Endothelial cell of umbilical vein (primary cell): ENCODE measurements around the gene GRIA4. TPM values are rescaled to one million over a fixed set of nuclear protein-coding genes. Genes with fewer than 3 reads are reported as not detected.

Experiments used
- BruUV-seq: library from RNA; stranded (reverse); fragments of 400-500 nt; replicated peaks from 2 replicates; lab custom pipeline; 2021; lab: Mats Ljungman, UMichigan
- CTCF ChIA-PET: fragments of 300-600, 350-600 bp; sonication (Branson Sonifier 250); formaldehyde crosslinking; loops from one replicate; lab custom pipeline; 2021; ENCODE audit warnings: antibody characterized with exemption, inconsistent platforms; lab: Charles Lee
- POLR2A ChIA-PET: fragments of 300-600, 350-600 bp; sonication (Branson Sonifier 250); formaldehyde crosslinking; loops from one replicate; lab custom pipeline; 2021; ENCODE audit warnings: antibody characterized with exemption, inconsistent platforms; lab: Charles Lee
- DNase-seq: peaks from one replicate; pipeline ENCODE4 v3.0.0-alpha.2; 2011; ENCODE audit warnings: low read depth, low spot score
- FAIRE-seq: peaks from 2 replicates; lab custom pipeline; 2011; peaks lifted over from hg19 to GRCh38; lab: Jason Lieb, UNC
- H2AFZ ChIP-seq: 2 replicates; pipeline ENCODE4 v1.6.0; 2012; ENCODE audit warnings: low read depth, low read length, control low read depth, inconsistent platforms
- H3K27ac ChIP-seq: 2 replicates; pipeline ENCODE4 v1.5.1; 2011; ENCODE audit warnings: low read depth, mild to moderate bottlenecking, control low read depth, low read length, moderate library complexity; ENCODE audit not compliant: insufficient read depth
- H3K27me3 ChIP-seq, 2 experiments: 2 replicates each; pipeline versions ENCODE4 v1.6.0 to v1.6.1; 2011; ENCODE audit warnings: low read length in 2 of 2, mixed read lengths in 1 of 2; ENCODE audit not compliant: control insufficient read depth in 2 of 2, insufficient read depth in 2 of 2
- H3K36me3 ChIP-seq, 2 experiments: 2 replicates in 1 of 2; 3 replicates in 1 of 2; pipeline ENCODE4 v1.5.1; 2011; ENCODE audit warnings: low read length in 2 of 2, mild to moderate bottlenecking in 1 of 2, moderate library complexity in 1 of 2; ENCODE audit not compliant: control insufficient read depth in 2 of 2, insufficient read depth in 2 of 2; ENCODE audit errors: extremely low read depth in 1 of 2
- H3K4me1 ChIP-seq: 3 replicates; pipeline ENCODE4 v1.5.1; 2011; ENCODE audit warnings: mild to moderate bottlenecking, low read length; ENCODE audit not compliant: control insufficient read depth, insufficient read depth; ENCODE audit errors: extremely low read depth
- H3K4me2 ChIP-seq: 2 replicates; pipeline ENCODE4 v1.6.1; 2011; ENCODE audit warnings: low read length, control low read depth, mixed read lengths; ENCODE audit not compliant: insufficient read depth
- H3K4me3 ChIP-seq, 3 experiments: fragments of 200-600 bp in 1 of 3; sonication (generic), shearing (Covaris generic) in 1 of 3; replicated peaks in 1 of 3; 2 replicates each; pipeline ENCODE4 v1.5.1; 2011 to 2016; ENCODE audit warnings: control low read depth in 3 of 3, low read length in 3 of 3, mild to moderate bottlenecking in 2 of 3, inconsistent platforms in 1 of 3, low read depth in 1 of 3, moderate library complexity in 1 of 3; ENCODE audit not compliant: insufficient read depth in 1 of 3
- H3K79me2 ChIP-seq: 2 replicates; pipeline ENCODE4 v1.6.0; 2012; ENCODE audit warnings: low read length, inconsistent platforms; ENCODE audit not compliant: control insufficient read depth, insufficient read depth
- H3K9ac ChIP-seq: replicated peaks from 2 replicates; pipeline ENCODE3; 2011; ENCODE audit warnings: low read length, control low read depth; ENCODE audit not compliant: insufficient read depth; ENCODE audit errors: extremely low read depth
- H3K9me1 ChIP-seq: replicated peaks from 3 replicates; pipeline ENCODE4 v1.6.0; 2011; ENCODE audit warnings: mild to moderate bottlenecking, low read length; ENCODE audit not compliant: control insufficient read depth, insufficient read depth; ENCODE audit errors: extremely low read depth
- H3K9me3 ChIP-seq: replicated peaks from 2 replicates; pipeline ENCODE4 v1.5.1; 2012; ENCODE audit warnings: low read length, inconsistent platforms; ENCODE audit not compliant: control insufficient read depth, insufficient read depth
- H4K20me1 ChIP-seq: replicated peaks from 2 replicates; pipeline ENCODE3; 2011; ENCODE audit warnings: mild to moderate bottlenecking, low read length; ENCODE audit not compliant: control insufficient read depth, insufficient read depth; ENCODE audit errors: extremely low read depth
- CTCF ChIP-seq, 2 donors: IDR thresholded peaks; 1 replicate in 1 of 2; 2 replicates in 1 of 2; pipeline ENCODE4 v1.5.1; 2011; ENCODE audit warnings: low read length in 2 of 2, mild to moderate bottlenecking in 2 of 2, moderate library complexity in 2 of 2, control low read depth in 1 of 2, inconsistent platforms in 1 of 2, low read depth in 1 of 2; ENCODE audit not compliant: insufficient read depth in 1 of 2; ENCODE audit errors: extremely low read depth in 1 of 2
- EZH2 ChIP-seq: IDR thresholded peaks from 2 replicates; pipeline ENCODE4 v1.6.1; 2012; ENCODE audit warnings: borderline replicate concordance, low read depth, mild to moderate bottlenecking, moderate library complexity, low read length, inconsistent platforms; ENCODE audit not compliant: severe bottlenecking
- FOS ChIP-seq: IDR thresholded peaks from 2 replicates; pipeline ENCODE4 v1.6.1; 2011; ENCODE audit warnings: mild to moderate bottlenecking, low read length, moderate library complexity, borderline replicate concordance; ENCODE audit not compliant: insufficient read depth
- GATA2 ChIP-seq: IDR thresholded peaks from 2 replicates; pipeline ENCODE4 v1.7.0; 2011; ENCODE audit warnings: low read depth, mild to moderate bottlenecking, moderate library complexity, mixed read lengths, low read length; ENCODE audit not compliant: insufficient read length, insufficient read depth
- JUN ChIP-seq: IDR thresholded peaks from 2 replicates; pipeline ENCODE4 v1.6.1; 2011; ENCODE audit warnings: borderline replicate concordance, low read depth; ENCODE audit not compliant: insufficient read length, insufficient read depth
- MAX ChIP-seq: IDR thresholded peaks from 2 replicates; pipeline ENCODE4 v1.6.1; 2011; ENCODE audit not compliant: insufficient read depth, insufficient read length
- MYC ChIP-seq: IDR thresholded peaks from one replicate; pipeline ENCODE4 v1.6.1; 2011; ENCODE audit warnings: mild to moderate bottlenecking, low read depth, low read length
- POLR2A ChIP-seq: IDR thresholded peaks from 2 replicates; pipeline ENCODE4 v1.6.1; 2012; ENCODE audit warnings: low read depth, mild to moderate bottlenecking, control low read depth, low read length
- POLR2AphosphoS5 ChIP-seq: IDR thresholded peaks from 2 replicates; pipeline ENCODE4 v1.6.1; 2012; ENCODE audit warnings: low read depth, mild to moderate bottlenecking, control low read depth, low read length, moderate library complexity; ENCODE audit not compliant: insufficient read depth
- dilution Hi-C: fragments of 300-500 bp; cut with MboI; formaldehyde crosslinking; loops from one replicate; pipeline ENCODE4 v1.15.0; 2019; ENCODE audit warnings: low sequenced_read_pairs; ENCODE audit not compliant: extremely low pct_ligation_motif_present
- intact Hi-C: fragments of 100-400 bp; cut with micrococcal nuclease; formaldehyde crosslinking; loops from one replicate; pipeline ENCODE4 v1.10.0; 2022
- polyA plus RNA-seq, 4 experiments: library from polyadenylated mRNA; depleted of rRNA in 3 of 4; stranded (reverse) in 3 of 4; unstranded in 1 of 4; fragments of >200 nt; gene quantifications; 2 replicates each; pipeline versions ENCODE4 v1.2.1 to v1.2.3, GENCODE V29; 2011 to 2012; ENCODE audit warnings: missing spikeins in 1 of 4
- total RNA-seq: library from RNA; stranded (reverse); gene quantifications from 2 replicates; pipeline ENCODE4 v1.2.3, GENCODE V29; 2021

GRIA4 gene
- total and polyA plus RNA-seq, 2 donors (not counting 3 experiments of a cell fraction or from before 2014, with no cell fraction given): not detected

GRCh38 chr11:105953886-105954285, 344.0 kb downstream of the GRIA4 start:
- Histone ChIP-seq H3K36me3 (no peaks in the 10 kb centered on the region), H3K4me1 (no peaks in the 10 kb centered on the region), H3K27me3 (no peaks in the 10 kb centered on the region), H3K9me3 (no peaks in the 10 kb centered on the region), H3K4me3 (no peak overlapping the region), H4K20me1 (no peaks in the 10 kb centered on the region), H3K27ac (no peak overlapping the region), H2AFZ (no peak overlapping the region), H3K79me2 (no peaks in the 10 kb centered on the region), H3K4me2 (no peak overlapping the region), H3K9me1 (no peaks in the 10 kb centered on the region), H3K9ac (no peak overlapping the region)
- ChIA-PET CTCF (interaction anchor here (1.0 kb wide), 1 partner anchor 11 kb away, joined by 3 read pairs; no protein-coding TSS in a partner anchor), POLR2A (no interaction called here)
- no TSS peak for BruUV-seq
- DNase-seq (no peak), FAIRE-seq (no peak)
- intact Hi-C loops: no loop called here
- TF ChIP-seq JUN (no peak), MYC (no peak), CTCF (IDR thresholded peaks at IDR 0.05; ENCODE audit: extremely low read depth in 1 of 2, insufficient read depth in 1 of 2, low read depth in 1 of 2, low read length in 2 of 2) (no peak), GATA2 (no peak), EZH2 (no peak), POLR2A (no peak), FOS (no peak), MAX (no peak), POLR2AphosphoS5 (no peak)
- dilution Hi-C loops: no loop called here
